HG02571 (cell line): ENCODE data around the gene DLGAP1.
"Not testable (repeated sequence)": the region's sequence is repeated elsewhere in the genome, so short reads cannot be mapped to it uniquely, and the experiment has no call there.

Experiments
- ATAC-seq: cut with Tn5 transposase; IDR thresholded peaks from one replicate; pipeline ENCODE4 v1.9.1; 2021; ENCODE audit warnings: mild to moderate bottlenecking, moderate library complexity; ENCODE audit not compliant: unreplicated experiment

The DLGAP1 gene

DNA sequence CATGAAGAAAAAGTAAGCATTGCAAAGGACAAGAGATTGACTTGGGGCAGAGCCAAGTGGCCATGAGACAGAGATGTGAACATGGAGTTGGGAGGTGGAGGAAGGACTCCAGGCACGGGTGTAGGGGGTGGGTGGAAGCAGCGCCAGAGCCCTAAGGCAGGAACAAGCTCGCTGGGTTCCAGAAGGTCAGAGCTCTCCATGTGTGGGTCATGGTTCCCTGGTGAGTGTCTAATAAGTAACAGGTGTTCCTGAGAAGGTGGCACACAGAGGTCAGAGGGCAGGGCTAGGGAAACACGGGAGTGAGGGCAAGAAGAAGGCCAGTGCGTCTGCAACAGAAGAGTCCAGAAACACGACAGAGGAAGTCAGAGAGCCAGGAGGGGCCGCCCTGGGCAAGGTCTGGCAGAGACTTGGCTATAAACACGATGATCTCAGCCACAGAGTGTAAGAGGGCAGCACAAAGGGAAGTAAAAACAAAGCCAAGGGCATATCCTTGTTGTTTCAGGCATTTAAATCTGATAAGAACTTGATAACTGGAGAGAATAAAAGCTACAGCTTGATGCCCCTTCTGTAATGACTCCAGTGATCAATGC, 744.3 kb downstream of the DLGAP1 start:
- ATAC-seq, result no peak

DNA sequence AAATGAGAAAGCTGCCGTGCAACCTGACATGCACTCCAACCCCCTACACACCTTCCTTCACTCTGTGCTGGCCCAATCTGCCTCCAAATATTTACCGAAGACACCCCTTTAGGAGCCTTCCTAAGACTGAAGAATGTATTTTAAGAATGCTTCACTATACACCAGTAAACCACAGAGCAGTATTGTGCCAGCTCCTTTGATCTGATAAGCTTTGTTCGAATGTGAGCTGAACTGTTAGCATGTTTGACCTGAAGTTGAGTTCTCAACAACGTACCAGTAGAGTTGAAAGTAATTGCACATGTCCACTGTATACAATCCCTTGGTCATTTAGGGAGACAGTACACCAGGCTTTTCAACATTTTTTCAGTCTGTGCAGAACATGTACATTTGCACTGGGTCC, 745.9 kb downstream of the DLGAP1 start:
- no peak for ATAC-seq

DNA sequence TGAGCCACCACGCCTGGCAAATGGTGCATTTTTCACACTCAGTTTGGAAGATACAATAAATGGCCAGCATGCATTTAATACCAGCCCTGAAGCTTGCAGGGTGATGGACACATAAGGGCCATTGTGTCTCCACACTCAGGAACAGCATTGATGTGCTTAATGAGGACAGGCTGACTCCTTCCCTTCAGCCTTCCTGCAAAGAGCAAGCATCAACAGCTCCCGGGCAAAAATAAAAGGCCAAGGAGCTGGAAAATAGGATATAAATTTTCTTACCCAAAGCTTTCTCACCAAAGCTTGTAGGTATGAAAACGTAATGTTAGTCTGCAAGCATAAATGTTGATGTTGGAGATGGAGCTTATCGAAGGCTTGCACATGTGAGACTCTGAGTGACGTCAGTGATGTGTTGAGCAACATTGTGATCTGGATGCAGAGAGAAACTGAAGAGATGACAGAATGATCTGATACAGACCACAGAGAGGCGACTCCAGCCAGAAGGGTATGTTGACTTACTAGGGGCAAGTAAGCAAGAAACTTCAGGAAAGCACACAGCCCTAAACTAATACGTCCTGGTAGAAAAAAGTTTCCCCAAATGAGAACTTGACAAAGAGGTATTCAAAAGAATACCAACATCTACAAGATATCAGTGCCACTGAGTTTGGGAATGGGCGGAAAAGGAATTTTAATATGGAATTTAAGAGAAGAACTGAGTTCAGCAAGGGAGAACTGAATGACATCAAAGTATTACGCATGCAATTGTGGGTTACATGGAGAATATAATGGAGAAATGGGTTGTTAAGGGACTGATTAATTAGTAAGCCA, 748.6 kb downstream of the DLGAP1 start:
- ATAC-seq, result no peak

DNA sequence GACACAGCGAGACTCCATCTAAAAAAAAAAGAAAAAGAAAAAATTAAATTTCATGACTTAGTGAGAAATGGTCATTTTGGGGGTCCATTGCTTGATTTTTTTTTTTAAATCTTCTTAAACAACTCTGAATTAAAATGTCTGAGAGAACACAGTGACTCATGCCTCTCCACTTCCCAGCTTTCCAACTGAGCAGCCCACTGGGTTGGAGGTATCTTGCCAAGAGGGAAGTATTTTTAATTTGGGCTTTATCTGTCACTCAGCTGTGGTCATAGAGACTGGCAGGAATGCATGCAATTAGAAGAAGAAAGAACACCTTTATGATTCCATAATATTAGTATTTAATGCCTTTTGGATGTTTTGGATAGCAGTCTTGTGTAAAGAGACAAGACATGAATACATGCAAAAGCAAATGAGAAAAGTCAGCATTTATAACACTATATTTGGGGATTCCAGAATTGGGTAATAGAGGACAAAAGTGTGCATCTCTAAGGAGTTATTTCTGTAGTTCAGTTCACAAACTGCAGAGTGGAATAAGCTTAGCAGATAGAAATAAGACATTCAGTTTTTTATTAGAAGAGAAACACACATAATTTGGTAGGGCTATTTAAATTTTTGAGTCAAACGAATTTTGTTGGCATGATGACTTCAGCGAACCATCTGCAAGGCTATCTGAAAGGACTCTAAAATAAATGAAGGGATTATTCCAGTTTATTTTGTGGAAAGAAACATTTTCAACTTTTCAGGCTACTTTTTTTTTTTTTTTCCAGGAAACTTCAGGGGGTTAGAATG, 750.4 kb downstream of the DLGAP1 start:
- no peak for ATAC-seq

DNA sequence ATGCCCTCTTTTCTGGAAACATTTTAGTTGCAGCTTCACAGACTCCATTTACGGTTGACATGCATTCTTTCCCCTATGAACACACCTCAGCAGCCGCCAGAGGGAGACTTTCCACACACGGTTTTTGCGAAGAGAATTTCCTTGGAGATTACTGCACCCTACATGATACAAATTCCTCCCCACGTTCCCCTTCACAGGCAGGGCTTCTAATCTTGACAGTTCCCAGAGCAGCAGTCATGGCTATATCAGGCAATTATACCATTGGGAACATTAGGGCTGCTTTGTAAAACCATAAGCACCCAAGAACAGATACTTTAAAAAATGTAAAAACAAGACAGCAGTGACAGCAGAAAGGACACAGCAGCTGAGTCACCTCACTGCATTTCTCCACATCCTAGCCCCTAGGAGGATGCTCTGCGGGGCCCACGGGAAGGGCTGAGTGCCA, 751.4 kb downstream of the DLGAP1 start:
- ATAC-seq, result no peak

DNA sequence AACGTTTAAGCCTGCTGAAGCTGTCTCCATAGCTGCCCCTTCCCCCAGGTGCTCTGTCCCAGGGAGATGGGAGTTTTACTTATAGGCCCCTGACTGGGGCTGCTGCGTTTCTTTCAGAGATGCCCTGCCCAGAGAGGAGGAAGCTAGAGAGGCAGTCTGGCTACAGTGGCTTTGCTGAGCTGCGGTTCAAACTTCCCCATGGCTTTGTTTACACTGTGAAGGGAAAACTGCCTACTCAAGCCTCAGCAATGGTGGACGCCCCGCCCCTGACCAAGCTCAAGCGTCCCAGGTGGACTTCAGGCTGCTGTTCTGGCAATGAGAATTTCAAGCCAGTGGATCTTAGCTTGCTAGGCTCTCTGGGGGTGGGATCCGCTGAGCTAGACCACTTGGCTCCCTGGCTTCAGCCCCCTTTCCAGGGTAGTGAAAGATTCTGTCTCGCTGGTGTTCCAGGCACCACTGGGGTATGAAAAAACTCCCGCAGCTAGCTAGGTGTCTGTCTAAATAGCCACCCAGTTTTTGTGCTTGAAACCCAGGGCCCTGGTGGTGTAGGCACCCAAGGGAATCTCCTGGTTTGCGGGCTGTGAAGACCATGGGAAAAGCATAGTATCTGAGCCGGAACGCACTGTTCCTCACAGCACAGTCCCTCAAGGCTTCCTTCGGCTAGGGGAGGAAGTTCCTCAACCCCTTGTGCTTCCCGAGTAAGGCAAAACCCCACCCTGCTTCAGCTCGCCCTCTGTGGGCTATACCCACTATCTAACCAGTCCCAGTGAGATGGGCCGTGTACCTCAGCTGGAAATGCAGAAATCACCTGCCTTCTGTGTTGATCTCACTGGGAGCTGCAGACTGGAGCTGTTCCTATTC, 755.2 kb downstream of the DLGAP1 start:
- ATAC-seq, result not testable (repeated sequence)

DNA sequence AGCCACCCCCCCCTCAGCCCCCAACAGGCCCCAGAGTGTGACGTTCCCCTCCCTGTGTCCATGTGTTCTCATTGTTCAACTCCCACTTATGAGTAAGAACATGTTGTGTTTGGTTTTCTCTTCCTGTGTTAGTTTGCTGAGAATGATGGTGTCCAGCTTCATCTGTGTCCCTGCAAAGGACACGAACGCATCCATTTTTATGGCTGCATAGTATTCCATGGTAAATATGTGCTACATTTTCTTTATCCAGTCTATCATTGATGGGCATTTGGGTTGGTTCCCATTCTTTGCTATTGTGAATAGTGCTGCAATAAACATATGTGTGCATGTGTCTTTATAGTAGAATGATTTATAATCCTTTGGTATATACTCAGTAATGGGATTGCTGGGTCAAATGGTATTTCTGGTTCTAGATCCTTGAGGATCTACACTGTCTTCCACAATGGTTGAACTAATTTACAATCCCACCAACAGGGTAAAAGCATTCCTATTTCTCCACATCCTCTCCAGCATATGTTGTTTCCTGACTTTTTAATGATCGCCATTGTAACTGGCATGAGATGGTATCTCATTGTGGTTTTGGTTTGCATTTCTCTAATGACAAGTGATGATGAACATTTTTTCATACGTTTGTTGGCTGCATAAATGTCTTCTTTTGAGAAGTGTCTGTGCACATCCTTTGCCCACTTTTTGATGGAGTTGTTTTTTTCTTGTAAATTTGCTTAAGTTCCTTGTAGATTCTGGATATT, 760.9 kb downstream of the DLGAP1 start:
- ATAC-seq, result not testable (repeated sequence)

DNA sequence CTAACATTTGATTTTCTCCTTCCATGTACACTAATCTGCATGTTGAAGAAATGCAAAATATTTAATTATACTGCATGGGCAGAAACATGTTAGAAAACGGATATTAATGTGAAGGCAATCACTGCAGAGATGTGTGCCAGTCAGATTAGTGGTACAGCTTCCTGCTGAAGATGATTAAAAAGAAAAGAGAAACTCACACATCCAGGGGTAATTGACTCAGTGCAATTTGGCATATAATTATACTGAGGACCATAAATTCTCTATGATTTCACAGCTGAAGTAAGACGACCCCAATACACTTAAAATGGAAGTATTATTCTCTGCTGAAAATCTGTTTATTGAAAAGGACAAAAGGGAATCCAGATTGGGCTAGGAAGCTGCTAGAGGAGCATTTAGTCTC, 761.7 kb downstream of the DLGAP1 start:
- no peak for ATAC-seq

DNA sequence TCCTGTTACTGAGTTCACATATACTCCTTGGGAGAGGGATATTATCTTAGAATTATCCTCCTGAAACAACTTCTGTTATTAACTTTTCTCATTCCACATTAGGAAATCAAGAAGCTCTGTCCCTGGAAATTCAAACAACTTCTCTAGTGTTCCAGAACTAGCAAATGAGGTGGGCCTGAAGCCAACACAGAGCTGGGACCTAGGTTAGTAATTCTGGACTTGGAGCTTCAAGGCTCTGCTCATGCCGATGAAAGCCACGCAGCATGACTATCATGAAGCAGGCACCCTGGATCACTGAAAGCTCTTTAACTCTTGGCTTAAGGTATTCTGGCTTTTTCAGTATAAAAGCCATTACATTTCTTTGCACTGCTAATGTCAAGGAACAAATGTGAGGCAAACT, 762.4 kb downstream of the DLGAP1 start:
- ATAC-seq, result no peak

DNA sequence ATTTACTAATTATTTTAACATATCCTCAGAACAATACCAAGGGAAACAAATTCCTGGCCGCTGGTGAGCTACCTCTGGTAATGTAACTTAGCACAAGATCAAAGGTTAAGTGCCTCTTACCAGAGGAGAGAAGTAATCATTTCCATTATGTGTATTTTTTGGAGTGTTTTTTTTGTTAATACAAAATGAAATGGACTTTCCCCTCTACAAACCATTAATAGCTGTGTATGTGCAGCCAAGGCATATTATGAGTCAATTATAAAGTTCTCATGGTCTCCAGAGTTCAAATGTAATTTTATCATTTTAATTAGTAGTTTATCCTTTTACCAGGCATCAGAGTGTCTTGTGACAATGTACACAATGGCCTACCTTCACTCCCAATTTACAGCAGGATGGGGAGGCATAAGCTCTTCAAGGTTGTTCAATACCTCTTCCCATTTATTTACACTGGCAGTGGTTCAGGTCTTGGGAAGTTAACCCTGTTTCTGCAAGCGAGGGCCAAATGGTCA, 762.9 kb downstream of the DLGAP1 start:
- ATAC-seq, result no peak

DNA sequence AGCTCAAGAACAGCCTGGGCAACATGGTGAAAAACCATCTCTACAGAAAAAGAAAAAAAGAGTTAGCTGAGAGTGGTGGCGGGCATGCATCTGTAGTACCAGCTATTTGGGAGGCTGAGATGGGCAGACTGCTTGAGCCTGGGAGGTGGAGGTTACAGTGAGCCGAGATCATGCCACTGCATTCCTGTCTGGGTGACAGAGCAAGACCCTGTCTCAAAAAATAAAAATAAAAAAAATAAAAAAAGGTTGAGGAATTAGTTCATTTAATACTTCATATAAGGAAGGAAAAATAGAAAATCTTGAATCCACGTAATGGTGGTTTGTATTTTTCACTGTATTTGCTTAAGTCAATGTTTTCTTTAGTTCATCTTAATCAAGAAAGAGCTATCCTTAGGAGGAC, 763.4 kb downstream of the DLGAP1 start:
- ATAC-seq, result no peak

DNA sequence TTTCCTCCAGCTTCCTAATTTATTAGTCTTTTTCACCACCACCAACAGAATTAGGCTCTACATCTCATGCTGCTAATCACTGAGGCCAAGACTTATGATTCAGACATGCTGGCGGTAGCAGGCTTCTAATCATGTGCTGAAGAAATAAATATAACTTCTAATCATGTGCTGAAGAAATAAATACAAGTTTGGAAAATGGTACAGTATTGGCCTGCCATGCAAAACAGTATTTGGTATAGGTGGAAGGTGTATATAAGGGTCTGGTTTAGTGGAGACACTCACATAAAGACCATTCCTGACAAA, 764.4 kb downstream of the DLGAP1 start:
- no peak for ATAC-seq

DNA sequence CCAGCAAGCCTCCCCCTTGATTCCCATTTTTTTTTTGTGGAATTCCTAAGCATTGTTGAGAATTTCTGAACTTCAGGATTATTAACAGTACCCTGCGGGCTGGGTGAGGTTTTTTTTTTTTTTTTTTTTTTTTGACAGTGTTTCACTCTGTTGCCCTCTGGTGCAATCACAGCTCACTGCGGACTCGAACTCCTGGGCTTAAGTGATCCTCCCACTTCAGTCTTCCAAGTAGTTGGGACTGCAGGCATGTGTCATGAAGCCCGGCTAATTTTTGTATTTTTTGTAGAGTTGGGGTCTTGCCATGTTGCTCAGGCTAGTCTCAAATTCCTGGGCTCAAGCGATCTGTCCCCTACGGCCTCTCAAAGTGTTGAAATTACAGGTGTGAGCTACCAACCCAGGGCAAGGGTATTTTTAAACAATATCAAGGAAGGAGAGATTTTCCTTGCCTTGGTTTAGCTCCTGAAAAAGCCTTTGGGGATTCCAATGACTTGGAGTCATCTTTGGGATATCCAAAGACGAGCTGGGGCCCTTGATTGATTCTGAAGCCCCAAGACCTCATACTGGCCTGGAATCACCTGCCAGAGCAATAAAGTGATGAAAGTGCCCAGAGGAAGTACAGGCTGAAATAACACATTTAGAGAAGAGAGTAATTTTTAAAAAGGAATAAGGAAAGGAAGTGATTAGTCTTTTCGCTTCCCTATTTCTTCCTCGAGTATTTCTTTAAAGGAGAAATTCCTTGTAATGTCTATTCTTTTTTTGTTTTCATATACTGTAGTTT, 764.9 kb downstream of the DLGAP1 start:
- no peak for ATAC-seq

DNA sequence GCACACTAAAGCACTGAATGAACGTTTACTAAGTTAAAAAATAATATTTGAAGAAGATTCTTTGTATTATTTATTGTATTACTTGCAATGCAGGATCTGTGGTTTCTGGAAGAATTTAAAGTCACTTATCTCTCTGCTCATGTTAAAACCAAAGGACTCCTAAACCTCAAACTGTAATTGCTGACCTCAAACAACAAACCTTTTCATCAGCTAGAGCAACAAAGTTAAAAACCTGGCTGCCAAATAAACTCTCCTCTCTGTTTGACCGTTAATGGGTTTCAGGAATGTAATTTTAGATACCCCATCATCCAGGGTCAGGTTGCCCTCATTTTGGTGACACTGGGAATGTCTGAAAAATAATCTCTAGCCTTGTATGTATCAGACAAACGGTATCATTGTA, 766.0 kb downstream of the DLGAP1 start:
- no peak for ATAC-seq

DNA sequence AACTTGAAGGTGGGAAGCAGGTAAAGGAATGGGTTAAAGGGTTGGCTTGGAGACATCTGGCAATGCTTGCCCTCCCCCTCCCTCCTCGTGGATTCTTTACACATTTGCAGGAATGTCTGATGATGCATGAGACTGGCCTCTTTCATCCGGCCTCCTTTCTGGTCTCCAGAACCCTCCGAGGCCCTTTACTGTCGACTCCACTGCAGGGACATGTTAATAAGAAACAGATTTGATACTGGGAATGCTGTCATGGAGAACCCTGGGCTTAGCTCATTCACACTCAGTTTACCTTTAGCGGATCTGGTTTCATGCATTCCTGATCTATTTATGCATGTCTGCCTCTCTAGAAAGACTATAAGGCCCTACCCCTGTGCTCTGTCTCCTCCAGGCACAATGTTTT, 766.4 kb downstream of the DLGAP1 start:
- ATAC-seq, result no peak

DNA sequence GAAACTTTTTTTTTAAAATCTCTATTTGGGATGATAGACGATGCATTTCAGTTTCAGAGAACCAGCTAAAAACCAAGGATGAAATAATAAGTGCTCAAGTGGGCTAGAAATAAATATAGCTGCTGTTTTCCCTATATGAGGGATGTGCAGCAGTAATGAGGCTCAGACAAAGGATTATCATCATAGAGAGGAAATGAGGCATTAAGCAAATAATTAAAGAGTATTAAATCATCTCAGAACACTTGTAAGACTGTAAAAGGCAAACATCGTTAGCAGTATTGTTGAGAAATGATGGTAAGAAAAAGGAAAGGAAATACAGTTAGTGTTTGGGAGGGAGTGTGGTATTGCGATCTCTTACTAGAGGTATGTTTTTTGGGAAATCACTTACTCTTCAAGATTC, 771.6 kb downstream of the DLGAP1 start:
- ATAC-seq, result no peak

DNA sequence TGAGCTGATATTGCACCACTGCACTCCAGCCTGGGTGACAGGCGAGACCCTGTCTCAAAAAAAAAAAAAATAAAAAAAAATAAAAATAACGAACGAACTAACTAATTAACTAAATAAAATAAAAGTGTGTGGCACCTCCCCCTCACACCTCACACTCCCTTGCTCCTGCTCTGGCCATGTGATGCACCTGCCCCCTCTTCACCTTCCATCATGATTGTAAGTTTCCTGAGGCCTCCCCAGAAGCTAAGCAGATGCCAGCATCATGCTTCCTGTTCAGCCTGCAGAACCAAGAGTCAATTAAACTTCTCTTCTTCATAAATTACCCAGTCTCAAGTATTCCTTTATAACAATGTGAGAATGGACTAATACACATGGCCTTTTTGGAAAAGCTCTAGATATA, 773.0 kb downstream of the DLGAP1 start:
- no peak for ATAC-seq

DNA sequence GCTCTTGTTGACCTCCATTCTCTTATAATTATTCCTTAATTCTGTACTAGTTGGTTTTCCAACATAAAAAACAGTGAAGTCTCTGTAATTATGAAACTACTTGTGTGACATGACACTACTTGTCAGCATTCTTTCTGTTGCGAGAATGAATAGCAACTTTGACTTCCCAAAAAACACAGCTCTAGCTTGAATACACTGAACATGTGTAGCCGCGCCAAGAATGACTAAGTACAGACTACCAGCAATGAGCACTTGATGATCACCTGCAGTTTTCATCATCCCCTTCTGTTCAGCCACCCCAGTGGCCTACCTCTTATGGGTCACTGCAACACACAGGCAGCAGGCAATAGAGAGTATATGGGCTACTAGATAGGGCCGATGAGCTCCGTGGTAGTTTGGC, 775.9 kb downstream of the DLGAP1 start:
- no peak for ATAC-seq

DNA sequence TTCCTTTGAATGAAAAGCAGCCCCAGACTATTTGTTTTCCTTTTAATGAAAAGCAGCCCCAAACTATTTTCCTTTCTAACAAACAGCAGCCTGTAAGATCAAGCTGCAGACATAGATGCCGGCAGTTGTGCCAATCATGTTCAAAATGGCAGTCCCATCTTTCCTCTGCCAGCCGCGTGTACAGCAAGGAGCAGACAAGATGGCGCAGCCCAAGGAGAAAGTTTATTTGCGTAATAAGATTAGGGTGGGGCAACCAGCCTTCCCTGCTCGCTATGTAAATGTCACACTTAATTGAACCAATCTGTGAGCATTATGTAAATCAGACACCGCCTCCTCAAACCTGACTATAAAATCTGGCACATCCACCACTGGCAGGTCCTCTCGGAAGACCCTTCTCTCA, 779.1 kb downstream of the DLGAP1 start:
- ATAC-seq, result no peak
